Activated CD4-positive, alpha-beta memory T cell treated with anti-CD3 and anti-CD28 coated beads for 36 hours (primary cell): ENCODE results near the gene ADCY2. TPM values are rescaled to one million over a fixed set of nuclear protein-coding genes. Genes with fewer than 3 reads are reported as not detected.

Experiments
- CTCF ChIA-PET: fragments of 350-600 bp; sonication (Branson Sonifier 250); formaldehyde crosslinking; loops from one replicate; lab custom pipeline; 2021; ENCODE audit warnings: antibody characterized with exemption, inconsistent platforms; lab: Charles Lee
- POLR2A ChIA-PET: fragments of 350-600 bp; sonication (Branson Sonifier 250); formaldehyde crosslinking; loops from one replicate; lab custom pipeline; 2021; ENCODE audit warnings: antibody characterized with exemption; lab: Charles Lee
- DNase-seq: peaks from one replicate; pipeline ENCODE4 v3.0.0-alpha.2; 2020
- H3K27ac Mint-ChIP-seq: one replicate; pipeline ENCODE4 v1.8.0; 2021; ENCODE audit warnings: mixed read lengths
- H3K27me3 Mint-ChIP-seq: one replicate; pipeline ENCODE4 v1.8.0; 2021; ENCODE audit warnings: mixed read lengths
- H3K36me3 Mint-ChIP-seq: one replicate; pipeline ENCODE4 v1.8.0; 2021; ENCODE audit warnings: mixed read lengths
- H3K4me1 Mint-ChIP-seq: one replicate; pipeline ENCODE4 v1.8.0; 2021; ENCODE audit warnings: low read depth, mixed read lengths
- H3K4me3 Mint-ChIP-seq: one replicate; pipeline ENCODE4 v1.8.0; 2021; ENCODE audit warnings: mild to moderate bottlenecking, mixed read lengths
- H3K9me3 Mint-ChIP-seq: one replicate; pipeline ENCODE4 v1.8.0; 2021; ENCODE audit warnings: mixed read lengths
- intact Hi-C: fragments of 100-400 bp; cut with micrococcal nuclease; formaldehyde crosslinking; loops from one replicate; pipeline ENCODE4 v1.15.1; 2023
- total RNA-seq, 2 experiments: library from RNA; stranded (reverse); gene quantifications; one replicate each; pipeline ENCODE4 v1.2.3, GENCODE V29; 2021

Gene ADCY2
- total RNA-seq, 2 experiments from 2014 or later: not detected

GRCh38 chr5:7398596-7399280, 2.8 kb downstream of the ADCY2 start:
- H3K4me1 Mint-ChIP-seq: peaks cover 5% of the 10 kb centered on the region
- DNase-seq: no peak
- intact Hi-C loops: no loop called here
- CTCF ChIA-PET: no interaction called here
- H3K27me3 Mint-ChIP-seq: peaks cover 25% of the 10 kb centered on the region
- no peak overlapping the region for H3K4me3 Mint-ChIP-seq
- H3K9me3 Mint-ChIP-seq: no peaks in the 10 kb centered on the region
- no peak overlapping the region for H3K27ac Mint-ChIP-seq
- POLR2A ChIA-PET: no interaction called here
- peaks cover 1% of the 10 kb centered on the region for H3K36me3 Mint-ChIP-seq

DNA sequence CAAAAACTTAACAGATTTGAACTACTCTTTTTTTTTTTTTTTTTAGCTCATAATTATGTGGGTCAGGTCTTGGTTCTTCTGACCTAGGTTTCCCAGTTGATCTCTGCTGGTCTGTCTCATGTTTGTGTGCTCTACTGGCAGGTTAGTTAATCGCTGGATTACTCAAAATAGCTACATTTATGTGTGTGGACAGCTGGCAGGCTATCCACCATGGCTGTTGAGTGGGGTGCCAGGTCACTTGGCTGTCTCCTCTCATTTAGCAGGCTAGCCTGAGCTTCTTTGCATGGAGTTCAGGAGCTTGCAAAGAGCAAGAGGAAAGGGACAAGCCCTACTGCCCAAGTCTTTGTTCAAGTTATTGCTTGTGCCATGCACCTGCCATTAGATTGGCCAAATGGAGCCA, 9.3 kb downstream of the ADCY2 start:
- no peaks in the 10 kb centered on the region for H3K36me3 Mint-ChIP-seq
- H3K27me3 Mint-ChIP-seq: no peaks in the 10 kb centered on the region
- POLR2A ChIA-PET: no interaction called here
- H3K4me1 Mint-ChIP-seq: no peaks in the 10 kb centered on the region
- intact Hi-C loops: no loop called here
- DNase-seq: no peak
- CTCF ChIA-PET: no interaction called here
- H3K4me3 Mint-ChIP-seq: no peak overlapping the region
- no peak overlapping the region for H3K27ac Mint-ChIP-seq
- no peaks in the 10 kb centered on the region for H3K9me3 Mint-ChIP-seq

DNA sequence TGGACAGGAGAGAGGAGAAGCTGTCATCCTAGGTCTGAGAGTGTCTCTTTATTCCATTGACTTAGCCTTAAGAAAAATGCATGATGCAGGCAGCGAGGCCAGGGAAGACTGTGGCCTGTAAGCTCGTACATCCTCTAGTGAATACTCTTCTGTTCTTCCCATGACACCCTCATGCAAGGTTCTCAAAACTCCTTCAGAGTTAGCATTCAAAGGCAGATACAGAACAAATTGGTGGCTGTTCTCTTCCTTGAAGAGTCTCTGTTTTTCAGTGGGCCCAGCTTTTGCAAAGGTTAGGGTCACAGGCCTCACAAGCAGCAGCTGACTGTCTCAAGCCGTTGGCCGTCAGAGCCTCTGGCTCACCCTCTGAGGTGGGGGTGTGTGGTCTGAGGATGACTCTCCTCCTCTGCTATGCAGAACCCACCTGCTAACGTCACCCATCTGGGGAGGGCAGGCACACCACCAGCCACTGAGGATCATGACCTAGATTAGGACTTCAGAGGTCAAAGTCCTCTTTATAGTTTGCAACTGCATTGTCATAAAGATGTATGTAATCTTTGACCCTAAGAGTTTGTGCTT, 15.1 kb downstream of the ADCY2 start:
- no peaks in the 10 kb centered on the region for H3K36me3 Mint-ChIP-seq
- ChIA-PET POLR2A (no interaction called here), CTCF (no interaction called here)
- H3K4me1 Mint-ChIP-seq: no peaks in the 10 kb centered on the region
- no peaks in the 10 kb centered on the region for H3K9me3 Mint-ChIP-seq
- H3K4me3 Mint-ChIP-seq: no peak overlapping the region
- H3K27me3 Mint-ChIP-seq: no peaks in the 10 kb centered on the region
- no peak overlapping the region for H3K27ac Mint-ChIP-seq
- intact Hi-C loops: no loop called here
- DNase-seq: no peak

DNA sequence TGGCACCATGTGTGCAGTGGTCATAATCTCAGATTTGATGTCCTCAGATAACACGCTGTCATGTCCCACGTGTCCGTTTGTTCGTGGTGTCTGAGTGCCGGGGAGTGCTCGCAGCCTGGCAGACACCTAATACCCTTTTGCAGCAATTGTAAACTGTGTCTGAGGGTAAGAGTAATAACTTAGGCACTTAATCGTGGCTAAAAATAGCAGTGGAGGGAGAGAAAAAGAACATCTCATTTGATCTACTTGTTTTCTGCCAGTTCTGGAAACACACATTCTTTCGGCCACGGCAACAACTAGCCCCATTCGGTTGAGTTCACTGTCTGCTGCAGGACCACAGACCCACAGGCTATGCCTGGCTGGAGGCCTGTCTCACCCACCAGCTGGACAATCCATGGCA, 16.5 kb downstream of the ADCY2 start:
- Mint-ChIP-seq H3K4me3 (no peak overlapping the region), H3K4me1 (no peaks in the 10 kb centered on the region), H3K9me3 (no peaks in the 10 kb centered on the region), H3K27me3 (no peaks in the 10 kb centered on the region), H3K36me3 (no peaks in the 10 kb centered on the region), H3K27ac (no peak overlapping the region)
- POLR2A ChIA-PET: no interaction called here
- intact Hi-C loops: no loop called here
- DNase-seq: no peak
- CTCF ChIA-PET: no interaction called here

DNA sequence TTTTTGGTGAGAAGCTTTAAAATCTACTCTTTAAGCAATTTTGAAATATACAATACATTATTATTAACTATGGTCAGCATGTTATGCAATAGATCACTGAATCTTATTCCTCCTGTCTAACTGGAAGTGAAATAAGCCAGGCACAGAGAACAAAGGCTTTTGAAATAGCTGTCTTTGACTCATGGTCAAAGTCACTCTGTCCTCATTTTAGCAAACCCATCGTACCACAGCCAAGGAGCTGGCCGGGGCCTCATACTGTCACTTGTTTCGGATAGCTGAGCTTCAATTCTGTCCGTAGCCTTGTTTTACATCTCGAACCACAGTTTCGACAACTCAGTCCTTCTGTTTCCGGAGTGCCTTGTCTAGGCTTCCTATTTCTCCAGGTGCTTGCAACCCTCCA, 19.2 kb downstream of the ADCY2 start:
- no peaks in the 10 kb centered on the region for H3K9me3 Mint-ChIP-seq
- no peaks in the 10 kb centered on the region for H3K4me1 Mint-ChIP-seq
- H3K36me3 Mint-ChIP-seq: no peaks in the 10 kb centered on the region
- intact Hi-C loops: no loop called here
- no peak for DNase-seq
- no peak overlapping the region for H3K4me3 Mint-ChIP-seq
- no peak overlapping the region for H3K27ac Mint-ChIP-seq
- H3K27me3 Mint-ChIP-seq: peaks cover 2% of the 10 kb centered on the region
- CTCF ChIA-PET: no interaction called here
- POLR2A ChIA-PET: no interaction called here

DNA sequence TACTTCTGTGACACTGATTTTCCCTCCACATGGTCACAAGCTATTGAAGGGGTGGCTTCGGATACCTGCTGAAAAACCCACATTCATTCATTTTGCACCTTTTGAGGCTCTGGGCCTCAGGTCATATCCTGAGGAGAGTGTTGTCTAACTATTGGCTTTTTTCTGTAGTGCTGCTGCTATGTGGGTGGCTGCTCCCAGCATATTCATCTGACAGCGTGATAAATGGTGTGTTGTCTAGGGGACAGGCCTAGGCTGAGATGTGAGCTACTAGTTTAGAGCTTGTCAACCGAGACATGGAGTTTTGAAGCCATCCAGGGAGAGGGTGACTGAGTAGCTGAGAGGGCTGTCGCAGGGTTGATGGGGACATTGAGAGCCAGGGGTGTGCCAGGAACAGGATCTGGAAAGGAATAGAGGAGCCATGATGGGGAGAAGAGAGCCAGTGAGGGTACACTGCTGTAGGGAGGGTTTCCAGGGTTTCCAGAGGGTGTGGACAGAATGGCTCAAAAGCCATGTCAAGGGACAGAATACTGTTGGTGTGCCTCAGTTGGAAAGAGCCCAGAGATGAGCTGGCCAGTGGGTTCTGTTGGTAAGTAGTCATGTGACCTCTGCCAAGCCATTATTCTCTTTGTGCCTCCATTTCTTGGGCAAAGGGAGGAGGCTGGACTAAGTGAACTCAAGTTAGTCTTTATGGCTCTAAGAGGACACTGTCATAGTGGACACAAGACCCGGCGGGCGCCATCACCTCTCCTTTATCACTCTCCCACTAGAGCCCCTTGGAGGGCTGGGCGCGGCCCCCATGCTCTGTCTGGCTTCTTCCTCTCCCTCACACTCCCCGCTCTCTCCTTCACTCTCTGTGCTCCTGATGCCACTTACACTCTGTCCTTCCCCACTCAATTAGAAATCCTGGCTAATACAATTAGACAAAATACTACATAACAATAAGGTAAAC, 19.9 kb downstream of the ADCY2 start:
- H3K36me3 Mint-ChIP-seq: no peaks in the 10 kb centered on the region
- CTCF ChIA-PET: no interaction called here
- no peak overlapping the region for H3K27ac Mint-ChIP-seq
- H3K4me1 Mint-ChIP-seq: no peaks in the 10 kb centered on the region
- H3K27me3 Mint-ChIP-seq: peaks cover 5% of the 10 kb centered on the region
- intact Hi-C loops: no loop called here
- no peaks in the 10 kb centered on the region for H3K9me3 Mint-ChIP-seq
- DNase-seq: no peak
- no peak overlapping the region for H3K4me3 Mint-ChIP-seq
- POLR2A ChIA-PET: no interaction called here

DNA sequence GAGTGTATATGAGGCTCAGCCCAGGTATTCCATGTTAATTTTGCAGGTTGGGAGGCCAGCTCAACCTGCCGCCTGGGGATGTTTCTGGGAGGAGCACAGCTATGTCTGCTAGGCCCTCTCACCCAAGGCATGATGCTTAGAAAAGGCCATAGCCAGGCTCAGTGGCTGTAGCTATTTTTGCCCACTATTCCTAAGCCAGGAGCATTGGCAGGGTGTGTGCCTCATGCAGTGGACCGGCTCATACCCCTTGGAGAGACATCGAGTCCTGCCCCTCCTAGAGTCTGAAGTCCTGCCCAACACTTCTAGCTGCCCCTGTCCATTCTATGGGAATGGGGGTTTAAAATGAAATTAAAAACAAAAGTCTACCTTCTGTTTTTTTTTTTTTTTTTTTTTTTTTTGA, 22.3 kb downstream of the ADCY2 start:
- Mint-ChIP-seq H3K36me3 (no peaks in the 10 kb centered on the region), H3K27ac (no peak overlapping the region), H3K9me3 (no peaks in the 10 kb centered on the region), H3K4me1 (no peaks in the 10 kb centered on the region), H3K27me3 (peaks cover 7% of the 10 kb centered on the region), H3K4me3 (no peak overlapping the region)
- intact Hi-C loops: no loop called here
- POLR2A ChIA-PET: no interaction called here
- DNase-seq: no peak
- CTCF ChIA-PET: no interaction called here

DNA sequence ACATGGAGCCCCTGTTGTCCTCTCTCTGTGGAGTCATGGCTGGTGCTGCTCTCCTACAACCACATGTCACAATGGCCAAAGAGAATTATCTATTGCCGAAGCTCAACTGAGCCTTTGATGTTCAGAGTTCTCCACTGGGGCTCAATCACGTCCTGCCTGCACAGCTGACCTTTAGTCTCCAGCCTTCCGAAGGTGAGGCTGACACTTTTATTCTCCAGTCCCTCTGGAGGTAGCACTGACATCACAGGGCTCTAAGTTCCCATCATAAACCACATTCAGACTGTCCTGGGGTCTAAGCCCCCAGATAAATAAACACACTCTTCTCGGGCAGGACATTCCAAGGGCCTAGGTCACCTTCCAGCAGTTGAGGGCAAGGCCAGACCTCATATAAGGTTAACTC, 23.4 kb downstream of the ADCY2 start:
- ChIA-PET CTCF (no interaction called here), POLR2A (no interaction called here)
- intact Hi-C loops: no loop called here
- Mint-ChIP-seq H3K27ac (no peak overlapping the region), H3K4me3 (no peak overlapping the region), H3K9me3 (peaks cover 8% of the 10 kb centered on the region), H3K36me3 (no peaks in the 10 kb centered on the region), H3K27me3 (peaks cover 9% of the 10 kb centered on the region), H3K4me1 (no peaks in the 10 kb centered on the region)
- no peak for DNase-seq

- no peak for DNase-seq
- H3K4me1 Mint-ChIP-seq: no peaks in the 10 kb centered on the region
- POLR2A ChIA-PET: no interaction called here
- H3K9me3 Mint-ChIP-seq: peaks cover 8% of the 10 kb centered on the region
- no peak overlapping the region for H3K4me3 Mint-ChIP-seq
- CTCF ChIA-PET: no interaction called here
- intact Hi-C loops: no loop called here
- H3K27me3 Mint-ChIP-seq: peaks cover 9% of the 10 kb centered on the region
- no peaks in the 10 kb centered on the region for H3K36me3 Mint-ChIP-seq
- H3K27ac Mint-ChIP-seq: no peak overlapping the region
Measured at GRCh38 chr5:7419846-7420245, 23.9 kb downstream of the ADCY2 start.

GRCh38 chr5:7420510-7421280, 24.8 kb downstream of the ADCY2 start:
- POLR2A ChIA-PET: no interaction called here
- peaks cover 8% of the 10 kb centered on the region for H3K9me3 Mint-ChIP-seq
- no peak overlapping the region for H3K27ac Mint-ChIP-seq
- H3K4me3 Mint-ChIP-seq: no peak overlapping the region
- no peak for DNase-seq
- CTCF ChIA-PET: no interaction called here
- H3K27me3 Mint-ChIP-seq: peaks cover 10% of the 10 kb centered on the region
- H3K4me1 Mint-ChIP-seq: no peaks in the 10 kb centered on the region
- no peaks in the 10 kb centered on the region for H3K36me3 Mint-ChIP-seq
- intact Hi-C loops: no loop called here

DNA sequence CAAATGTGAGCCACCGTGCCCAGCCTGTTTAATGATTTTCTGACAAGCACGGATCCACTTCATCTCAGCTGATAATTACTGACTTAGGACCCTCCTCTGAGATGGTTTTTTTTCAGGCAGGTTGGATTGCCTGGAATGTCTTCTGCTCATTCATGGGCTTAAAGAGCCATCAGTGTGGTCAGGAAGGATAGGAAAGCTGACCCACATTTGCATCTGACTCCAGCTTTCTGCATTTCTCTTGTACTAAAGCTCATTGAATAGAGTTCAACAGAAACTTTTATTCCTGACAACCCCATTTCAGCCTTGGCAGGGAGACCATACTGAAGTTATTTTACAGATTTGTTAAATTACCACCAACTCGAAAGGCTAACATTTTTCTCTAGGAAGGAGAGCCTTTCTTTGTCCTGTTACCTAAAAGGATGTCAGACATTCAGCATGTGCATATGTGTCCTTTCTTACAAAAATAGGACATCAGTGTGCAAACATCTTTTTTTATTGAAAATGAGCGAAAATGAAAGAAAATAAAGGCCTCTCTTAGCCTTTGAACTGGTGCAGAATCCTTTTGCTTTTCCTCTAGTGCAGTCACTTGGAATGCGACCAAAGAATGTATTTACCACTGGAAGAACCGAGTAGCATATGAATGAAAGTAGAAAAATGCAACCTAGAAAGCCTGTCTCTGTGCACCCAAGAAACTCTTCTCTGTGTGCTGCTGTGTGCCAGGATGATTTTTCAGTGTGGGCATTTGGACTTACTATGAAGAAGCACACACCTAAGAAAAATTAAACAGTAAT, 26.6 kb downstream of the ADCY2 start:
- peaks cover 8% of the 10 kb centered on the region for H3K9me3 Mint-ChIP-seq
- no peak overlapping the region for H3K4me3 Mint-ChIP-seq
- DNase-seq: no peak
- H3K27me3 Mint-ChIP-seq: peaks cover 11% of the 10 kb centered on the region
- ChIA-PET POLR2A (no interaction called here), CTCF (no interaction called here)
- intact Hi-C loops: no loop called here
- H3K4me1 Mint-ChIP-seq: no peaks in the 10 kb centered on the region
- no peaks in the 10 kb centered on the region for H3K36me3 Mint-ChIP-seq
- H3K27ac Mint-ChIP-seq: no peak overlapping the region
